ENCODE measurements around the gene RPL4.

The RPL4 gene

GRCh38 chr15:66452971-66453580 is 51.6 kb downstream of the RPL4 start:
- no peak for DNase-seq

GRCh38 chr15:66452420-66452819 is 52.2 kb downstream of the RPL4 start:
- no peak for DNase-seq

All from OCI-M1 (cell line).